Activated B cell treated with CpG ODN at 0.5 μM for 24 hours (primary cell): Measurements from ENCODE around the gene EFCAB11. TPM values are rescaled to one million over a fixed set of nuclear protein-coding genes. Genes with fewer than 3 reads are reported as not detected.

ENCODE experiments used
- ATAC-seq: fragments of 200-7000 bp; cut with Tn5 transposase; one replicate; pipeline ENCODE4 v1.10.0; 2021; ENCODE audit warnings: low read depth, mild to moderate bottlenecking, moderate library complexity
- CTCF ChIA-PET: fragments of 350-600 bp; sonication (Branson Sonifier 250); formaldehyde crosslinking; loops from one replicate; lab custom pipeline; 2021; ENCODE audit warnings: antibody characterized with exemption; lab: Charles Lee
- POLR2A ChIA-PET: fragments of 350-600 bp; sonication (Branson Sonifier 250); formaldehyde crosslinking; loops from one replicate; lab custom pipeline; 2021; ENCODE audit warnings: antibody characterized with exemption; lab: Charles Lee
- DNase-seq: peaks from one replicate; pipeline ENCODE4 v3.0.0; 2022
- H3K27ac Mint-ChIP-seq: one replicate; pipeline ENCODE4 v1.8.0; 2020; ENCODE audit warnings: mixed read lengths
- H3K27me3 Mint-ChIP-seq: one replicate; pipeline ENCODE4 v1.8.0; 2021; ENCODE audit warnings: mixed read lengths
- H3K36me3 Mint-ChIP-seq: one replicate; pipeline ENCODE4 v1.8.0; 2021; ENCODE audit warnings: low read depth, mixed read lengths
- H3K4me1 Mint-ChIP-seq: one replicate; pipeline ENCODE4 v1.8.0; 2021; ENCODE audit warnings: mixed read lengths
- H3K4me3 Mint-ChIP-seq: one replicate; pipeline ENCODE4 v1.8.0; 2020; ENCODE audit warnings: mild to moderate bottlenecking, mixed read lengths
- H3K9me3 Mint-ChIP-seq: one replicate; pipeline ENCODE4 v1.8.0; 2020; ENCODE audit warnings: mixed read lengths
- intact Hi-C: fragments of 100-400 bp; cut with micrococcal nuclease; formaldehyde crosslinking; loops from one replicate; pipeline ENCODE4 v1.15.1; 2024
- total RNA-seq: library from RNA; stranded (reverse); gene quantifications from 2 replicates; pipeline ENCODE4 v1.2.3, GENCODE V29; 2022
- TF ChIP-seq, protein P1 (sequence below): fragments of 200-600 bp; IDR thresholded peaks from one replicate; pipeline ENCODE4 v1.8.0; 2022; ENCODE audit warnings: antibody characterized with exemption, mild to moderate bottlenecking

The EFCAB11 gene
- total RNA-seq, 1 donor from 2014 or later = 7.5 TPM

GRCh38 chr14:89760086-89760485, 194.4 kb downstream of the EFCAB11 start:
- Mint-ChIP-seq H3K4me1 (peaks cover 20% of the 10 kb centered on the region), H3K27ac (no peak overlapping the region), H3K27me3 (no peaks in the 10 kb centered on the region), H3K36me3 (peaks cover 3% of the 10 kb centered on the region), H3K4me3 (no peak overlapping the region), H3K9me3 (peaks cover 7% of the 10 kb centered on the region)
- no peak for ATAC-seq
- TF ChIP-seq, protein P1, sequence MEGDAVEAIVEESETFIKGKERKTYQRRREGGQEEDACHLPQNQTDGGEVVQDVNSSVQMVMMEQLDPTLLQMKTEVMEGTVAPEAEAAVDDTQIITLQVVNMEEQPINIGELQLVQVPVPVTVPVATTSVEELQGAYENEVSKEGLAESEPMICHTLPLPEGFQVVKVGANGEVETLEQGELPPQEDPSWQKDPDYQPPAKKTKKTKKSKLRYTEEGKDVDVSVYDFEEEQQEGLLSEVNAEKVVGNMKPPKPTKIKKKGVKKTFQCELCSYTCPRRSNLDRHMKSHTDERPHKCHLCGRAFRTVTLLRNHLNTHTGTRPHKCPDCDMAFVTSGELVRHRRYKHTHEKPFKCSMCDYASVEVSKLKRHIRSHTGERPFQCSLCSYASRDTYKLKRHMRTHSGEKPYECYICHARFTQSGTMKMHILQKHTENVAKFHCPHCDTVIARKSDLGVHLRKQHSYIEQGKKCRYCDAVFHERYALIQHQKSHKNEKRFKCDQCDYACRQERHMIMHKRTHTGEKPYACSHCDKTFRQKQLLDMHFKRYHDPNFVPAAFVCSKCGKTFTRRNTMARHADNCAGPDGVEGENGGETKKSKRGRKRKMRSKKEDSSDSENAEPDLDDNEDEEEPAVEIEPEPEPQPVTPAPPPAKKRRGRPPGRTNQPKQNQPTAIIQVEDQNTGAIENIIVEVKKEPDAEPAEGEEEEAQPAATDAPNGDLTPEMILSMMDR = no peak
- DNase-seq = no peak
- intact Hi-C loops = no loop called here
- ChIA-PET POLR2A (interaction anchor here (0.7 kb wide), 1 partner anchor 339 kb away, joined by 3 read pairs; no protein-coding TSS in a partner anchor), CTCF (no interaction called here)

DNA sequence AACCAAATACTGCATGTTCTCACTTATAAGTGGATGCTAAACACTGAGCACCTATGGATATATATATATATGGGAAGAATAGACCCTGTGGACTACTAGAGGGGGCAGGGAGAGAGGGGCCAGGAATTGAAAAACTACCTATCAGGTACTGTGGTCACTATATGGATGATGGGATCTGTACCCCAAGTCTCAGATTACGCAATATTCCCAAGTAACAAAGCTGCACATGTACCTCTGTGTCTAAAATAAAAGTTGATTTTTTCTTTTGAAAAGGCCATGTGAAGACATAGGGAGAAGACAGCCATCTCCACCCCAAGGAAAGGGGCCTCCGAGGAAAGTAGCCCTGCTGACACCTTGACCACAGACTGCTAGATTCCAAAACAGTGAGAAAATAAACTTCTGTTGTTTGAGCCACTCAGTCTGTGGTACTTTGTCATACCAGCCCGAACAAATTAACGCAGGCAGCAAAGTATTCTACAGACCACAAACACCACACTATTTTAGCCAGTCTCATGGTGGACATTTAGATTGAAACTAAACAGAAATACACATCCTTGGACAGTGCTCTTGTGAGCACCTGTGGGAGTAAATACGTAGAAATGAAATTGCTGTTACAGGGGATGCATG, 197.1 kb downstream of the EFCAB11 start:
- Mint-ChIP-seq H3K9me3 (peaks cover 7% of the 10 kb centered on the region), H3K4me3 (no peak overlapping the region), H3K27ac (no peak overlapping the region), H3K36me3 (peaks cover 3% of the 10 kb centered on the region), H3K27me3 (no peaks in the 10 kb centered on the region), H3K4me1 (peaks cover 13% of the 10 kb centered on the region)
- ATAC-seq (no peak), DNase-seq (no peak)
- ChIA-PET CTCF (no interaction called here), POLR2A (interaction anchor here (0.5 to 1.0 kb wide), 2 partner anchors 55 to 341 kb away, joined by 3 to 4 read pairs; no protein-coding TSS in a partner anchor)
- intact Hi-C loops = no loop called here
- TF ChIP-seq, protein P1 = no peak

DNA sequence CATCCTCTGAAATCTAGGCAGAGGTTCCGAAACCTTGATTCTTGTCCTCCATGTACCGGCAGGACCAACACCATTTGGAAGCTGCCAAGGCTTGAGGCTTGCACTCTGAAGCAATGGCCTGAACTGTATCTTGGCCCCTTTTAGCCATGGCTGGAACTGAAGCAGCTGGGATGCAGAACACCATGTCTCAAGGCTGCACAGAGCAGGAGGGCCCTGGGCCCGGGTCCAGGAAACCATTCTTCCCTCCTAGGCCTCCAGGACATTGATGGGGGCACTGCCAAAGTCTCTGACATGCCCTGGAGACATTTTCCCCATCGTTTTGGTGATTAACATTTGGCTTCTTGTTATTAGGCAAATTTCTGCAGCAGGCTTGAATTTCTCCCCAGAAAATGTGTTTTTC, 198.7 kb downstream of the EFCAB11 start:
- POLR2A ChIA-PET = no interaction called here
- Mint-ChIP-seq H3K4me3 (no peak overlapping the region), H3K27ac (no peak overlapping the region), H3K4me1 (peaks cover 2% of the 10 kb centered on the region), H3K27me3 (no peaks in the 10 kb centered on the region), H3K36me3 (peaks cover 3% of the 10 kb centered on the region), H3K9me3 (peaks cover 7% of the 10 kb centered on the region)
- intact Hi-C loops = no loop called here
- no peak for ATAC-seq
- CTCF ChIA-PET = no interaction called here
- TF ChIP-seq, protein P1 = no peak
- no peak for DNase-seq

DNA sequence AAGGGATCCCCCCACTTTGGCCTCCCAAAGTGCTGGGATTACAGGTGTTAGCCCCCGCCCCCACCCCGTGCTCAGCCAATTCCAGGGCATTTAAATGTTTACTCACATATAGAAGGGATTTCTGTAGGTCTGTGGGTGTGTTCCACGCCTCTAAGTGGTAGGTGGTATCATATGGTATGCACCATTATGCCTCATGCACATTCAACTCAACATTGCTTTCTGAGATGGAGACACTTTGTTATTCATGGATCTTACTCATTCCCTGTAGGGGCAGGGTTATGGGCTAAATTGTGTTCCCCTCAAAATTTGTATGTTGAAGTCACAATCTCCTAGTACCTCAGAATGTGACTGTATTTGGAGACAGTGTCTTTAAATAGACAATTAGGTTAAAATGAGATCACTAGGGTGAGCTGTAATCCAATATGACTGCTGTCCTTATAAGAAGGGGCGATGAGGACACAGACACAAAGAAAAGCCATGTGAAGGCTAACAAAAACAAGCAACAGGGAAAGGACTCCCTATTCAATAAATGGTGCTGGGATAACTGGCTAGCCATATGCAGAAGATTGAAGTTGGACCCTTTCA, 200.6 kb downstream of the EFCAB11 start:
- Mint-ChIP-seq H3K27ac (no peak overlapping the region), H3K27me3 (no peaks in the 10 kb centered on the region), H3K4me3 (no peak overlapping the region), H3K9me3 (peaks cover 7% of the 10 kb centered on the region), H3K36me3 (peaks cover 3% of the 10 kb centered on the region), H3K4me1 (no peaks in the 10 kb centered on the region)
- no peak for DNase-seq
- intact Hi-C loops = no loop called here
- TF ChIP-seq, protein P1 = no peak
- ChIA-PET CTCF (no interaction called here), POLR2A (no interaction called here)
- ATAC-seq = no peak

DNA sequence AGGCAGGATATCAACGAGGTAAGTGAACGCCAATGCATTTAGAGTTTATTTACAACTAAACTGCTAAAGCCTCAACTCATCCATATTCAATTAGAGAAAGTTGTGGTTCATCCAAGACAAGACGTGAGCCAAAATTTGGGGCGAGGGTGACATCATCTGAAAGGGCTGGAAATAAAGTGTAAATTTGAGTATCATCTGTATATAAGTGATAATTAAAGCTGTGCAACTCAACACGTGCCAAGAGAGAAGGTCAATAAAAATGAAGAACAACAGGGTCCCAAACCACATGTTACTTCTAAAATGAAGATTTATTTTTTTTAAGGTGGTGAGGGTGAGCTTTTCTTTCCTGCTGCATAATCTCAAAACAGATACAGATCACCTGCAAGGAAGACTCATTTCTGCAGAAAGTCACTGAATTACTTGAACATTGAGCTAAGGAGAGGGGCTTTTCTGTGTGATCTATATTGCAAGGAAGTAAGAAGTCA, 203.6 kb downstream of the EFCAB11 start:
- Mint-ChIP-seq H3K4me3 (no peak overlapping the region), H3K4me1 (no peaks in the 10 kb centered on the region), H3K9me3 (peaks cover 5% of the 10 kb centered on the region), H3K36me3 (no peaks in the 10 kb centered on the region), H3K27ac (no peak overlapping the region), H3K27me3 (no peaks in the 10 kb centered on the region)
- CTCF ChIA-PET = interaction anchor here (0.8 to 1.1 kb wide), 2 partner anchors 16 to 20 kb away, joined by 3 read pairs; no protein-coding TSS in a partner anchor
- POLR2A ChIA-PET = interaction anchor here (0.5 kb wide), 1 partner anchor 284 kb away, joined by 10 read pairs; no protein-coding TSS in a partner anchor
- intact Hi-C loops = no loop called here
- ATAC-seq = no peak
- DNase-seq = no peak
- TF ChIP-seq, protein P1 = no peak
